DOHH2 (cell line): ENCODE measurements around the gene GRAMD2A.

Experiments
- H3F3A ChIP-seq: fragments of 200-600 bp; sonication (generic), shearing (Covaris generic); 2 replicates; pipeline ENCODE4 v1.6.0; 2016; ENCODE audit warnings: antibody characterized with exemption, mild to moderate bottlenecking; ENCODE audit not compliant: control insufficient read depth, insufficient read depth
- H3K27ac ChIP-seq: fragments of 200-600 bp; sonication (generic); 2 replicates; pipeline ENCODE4 v1.5.1; 2014; ENCODE audit warnings: low read depth, mild to moderate bottlenecking, low read length, moderate library complexity
- H3K27me3 ChIP-seq: fragments of 200-600 bp; sonication (generic); 2 replicates; pipeline ENCODE4 v1.6.1; 2014; ENCODE audit warnings: mild to moderate bottlenecking, low read length, mixed read lengths; ENCODE audit not compliant: control insufficient read depth
- H3K36me3 ChIP-seq: fragments of 200-600 bp; sonication (generic); 2 replicates; pipeline ENCODE4 v1.6.1; 2014; ENCODE audit warnings: mild to moderate bottlenecking, low read length, moderate library complexity, mixed read lengths; ENCODE audit not compliant: control insufficient read depth
- H3K4me1 ChIP-seq: fragments of 200-600 bp; sonication (generic); 2 replicates; pipeline ENCODE4 v1.6.1; 2014; ENCODE audit warnings: mild to moderate bottlenecking, low read length, mixed read lengths; ENCODE audit not compliant: control insufficient read depth
- H3K4me2 ChIP-seq: fragments of 200-600 bp; sonication (generic); 2 replicates; pipeline ENCODE4 v1.6.0; 2014; ENCODE audit warnings: mild to moderate bottlenecking, low read length, moderate library complexity
- H3K4me3 ChIP-seq: fragments of 200-600 bp; sonication (generic); 2 replicates; pipeline ENCODE4 v1.5.1; 2014; ENCODE audit warnings: mild to moderate bottlenecking, low read length, mixed read lengths
- H3K79me2 ChIP-seq: fragments of 200-600 bp; sonication (generic); 2 replicates; pipeline ENCODE4 v1.6.1; 2014; ENCODE audit warnings: mild to moderate bottlenecking, low read length, mixed read lengths; ENCODE audit not compliant: control insufficient read depth
- H3K9me2 ChIP-seq: fragments of 200-600 bp; sonication (generic); replicated peaks from 2 replicates; pipeline ENCODE4 v1.6.1; 2014; ENCODE audit warnings: mild to moderate bottlenecking, low read length, mixed read lengths; ENCODE audit not compliant: control insufficient read depth
- H3K9me3 ChIP-seq: fragments of 200-600 bp; sonication (generic); 2 replicates; pipeline ENCODE4 v1.6.1; 2014; ENCODE audit warnings: antibody characterized with exemption, low read length, mixed read lengths; ENCODE audit not compliant: control insufficient read depth, insufficient read depth
- H4K20me1 ChIP-seq: fragments of 200-600 bp; sonication (generic); 2 replicates; pipeline ENCODE4 v1.6.0; 2014; ENCODE audit warnings: low read depth, mild to moderate bottlenecking, antibody characterized with exemption, low read length, moderate library complexity; ENCODE audit not compliant: control insufficient read depth, insufficient read depth
- CTCF ChIP-seq: fragments of 200-600 bp; sonication (generic); IDR thresholded peaks from one replicate; pipeline ENCODE4 v1.5.1; 2014; ENCODE audit warnings: antibody characterized with exemption, mild to moderate bottlenecking, low read depth, low read length; ENCODE audit not compliant: poor library complexity, severe bottlenecking
- EZH2phosphoT487 ChIP-seq: fragments of 200-600 bp; sonication (generic); IDR thresholded peaks from 2 replicates; pipeline ENCODE4 v1.6.1; 2017; ENCODE audit warnings: borderline replicate concordance, mild to moderate bottlenecking, antibody characterized with exemption, low read length, moderate library complexity, mixed read lengths

Gene GRAMD2A

GRCh38 chr15:72139667-72140066 lies 57.9 kb downstream of the GRAMD2A start:
- TF ChIP-seq EZH2phosphoT487: no peak
- TF ChIP-seq CTCF: no peak
- Histone ChIP-seq H3K9me2 (no peaks in the 10 kb centered on the region), H3K27me3 (no peaks in the 10 kb centered on the region), H3K79me2 (no peaks in the 10 kb centered on the region), H3K4me3 (no peak overlapping the region), H3K27ac (no peak overlapping the region), H3K36me3 (no peaks in the 10 kb centered on the region; the same call in 1 of the 2 replicates), H4K20me1 (no peaks in the 10 kb centered on the region), H3K9me3 (no peaks in the 10 kb centered on the region), H3F3A (no peaks in the 10 kb centered on the region), H3K4me1 (peaks cover 19% of the 10 kb centered on the region), H3K4me2 (no peak overlapping the region)

DNA sequence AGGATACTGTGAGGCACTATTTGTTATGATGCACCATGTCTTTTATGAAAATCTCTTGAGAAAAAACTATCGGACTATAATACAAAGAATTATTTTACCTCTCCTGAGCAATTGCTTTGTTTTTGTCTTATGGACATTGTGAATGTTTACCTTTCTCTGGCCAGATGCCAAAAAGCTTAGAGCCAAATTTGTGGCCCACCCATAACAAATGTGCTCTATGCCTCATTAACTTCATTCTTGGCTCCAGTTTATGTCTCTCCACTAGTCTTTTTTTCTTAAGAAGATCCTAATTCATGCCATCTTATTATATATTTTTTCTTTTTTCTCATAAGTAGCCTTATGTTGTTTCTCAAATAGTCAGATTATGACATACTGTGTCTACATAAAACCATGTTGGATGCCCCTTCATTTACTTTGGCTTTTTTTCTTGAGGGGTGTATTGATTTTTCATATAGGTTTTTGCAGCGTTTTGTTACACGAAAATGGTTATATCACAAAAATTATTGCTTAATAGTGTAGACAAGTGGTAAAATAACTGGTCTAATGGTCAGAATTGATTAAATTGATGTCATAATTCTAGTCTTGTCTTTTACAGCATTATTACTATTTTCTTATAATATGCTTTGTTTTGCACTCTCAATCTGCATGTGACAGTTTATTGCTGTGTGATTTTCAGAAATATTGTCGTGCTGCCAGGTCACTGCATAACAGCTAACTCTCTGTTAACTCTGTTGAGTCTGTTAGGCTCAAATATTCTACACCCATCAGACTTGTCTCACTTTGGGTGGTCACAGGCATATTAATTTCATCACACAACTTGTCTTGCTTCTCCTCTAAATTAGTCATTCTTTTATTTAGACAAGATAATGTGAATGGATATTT lies 61.2 kb downstream of the GRAMD2A start:
- TF ChIP-seq EZH2phosphoT487 (no peak), CTCF (no peak)
- H3F3A ChIP-seq: no peaks in the 10 kb centered on the region
- H4K20me1 ChIP-seq: no peaks in the 10 kb centered on the region
- H3K9me3 ChIP-seq: no peaks in the 10 kb centered on the region
- no peak overlapping the region for H3K4me2 ChIP-seq
- H3K27me3 ChIP-seq: no peaks in the 10 kb centered on the region
- no peak overlapping the region for H3K27ac ChIP-seq
- H3K79me2 ChIP-seq: no peaks in the 10 kb centered on the region
- no peak overlapping the region for H3K4me3 ChIP-seq
- H3K36me3 ChIP-seq: no peaks in the 10 kb centered on the region; the same call in 1 of the 2 replicates
- peaks cover 32% of the 10 kb centered on the region for H3K4me1 ChIP-seq
- no peaks in the 10 kb centered on the region for H3K9me2 ChIP-seq

DNA sequence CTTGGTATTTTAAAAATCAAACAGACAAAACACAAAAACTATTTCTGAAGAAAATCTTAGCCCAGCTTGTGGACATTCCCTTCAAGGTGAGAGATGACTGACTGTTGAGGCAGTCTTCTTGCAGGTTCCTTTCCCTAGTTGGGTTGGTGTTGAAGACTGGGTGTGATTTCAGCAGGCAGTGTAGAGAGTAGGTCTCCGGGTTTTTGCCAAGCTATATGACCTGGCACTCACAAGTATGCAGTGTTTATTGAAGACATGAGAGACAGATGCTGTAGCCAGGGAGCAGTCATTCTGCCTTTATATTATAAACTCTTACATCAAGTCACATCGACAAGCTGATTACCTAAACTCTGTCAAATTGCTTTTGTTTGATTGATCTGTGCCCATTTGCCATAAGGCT lies 61.9 kb downstream of the GRAMD2A start:
- H4K20me1 ChIP-seq: no peaks in the 10 kb centered on the region
- no peaks in the 10 kb centered on the region for H3F3A ChIP-seq
- TF ChIP-seq CTCF: no peak
- TF ChIP-seq EZH2phosphoT487: no peak
- H3K9me3 ChIP-seq: no peaks in the 10 kb centered on the region
- H3K4me3 ChIP-seq: no peak overlapping the region
- H3K36me3 ChIP-seq: no peaks in the 10 kb centered on the region; the same call in 1 of the 2 replicates
- H3K4me1 ChIP-seq: peaks cover 31% of the 10 kb centered on the region
- H3K79me2 ChIP-seq: no peaks in the 10 kb centered on the region
- H3K4me2 ChIP-seq: no peak overlapping the region
- no peaks in the 10 kb centered on the region for H3K9me2 ChIP-seq
- H3K27ac ChIP-seq: no peak overlapping the region
- no peaks in the 10 kb centered on the region for H3K27me3 ChIP-seq
